ENCODE measurements around the gene CDH13. TPM values are rescaled to one million over a fixed set of nuclear protein-coding genes. Genes with fewer than 3 reads are reported as not detected.

The CDH13 gene
- total and polyA plus RNA-seq, 2 experiments from 2014 or later, result 1.6 to 4.4 TPM

DNA sequence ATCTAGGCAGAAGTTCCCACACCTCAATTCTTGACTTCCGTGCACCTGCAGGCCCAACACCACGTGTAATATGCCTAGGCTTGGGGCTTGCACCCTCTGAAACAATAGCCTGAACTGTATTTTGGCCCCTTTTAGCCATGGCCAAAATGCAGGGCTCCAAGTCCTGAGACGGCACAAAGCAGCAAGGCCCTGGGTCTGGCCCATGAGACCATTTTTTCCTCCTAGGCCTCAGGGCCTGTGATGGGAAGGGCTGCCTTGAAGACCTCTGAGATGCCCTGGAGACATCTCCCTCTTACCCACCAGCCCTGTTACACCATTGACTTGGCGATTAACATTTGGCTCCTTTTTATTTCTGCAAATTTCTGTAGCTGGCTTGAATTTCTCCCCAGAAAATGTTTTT is 238.6 kb downstream of the CDH13 start:
- Histone ChIP-seq H3K27me3 (ENCODE audit: insufficient read depth) (no peaks in the 10 kb centered on the region), H3K9me2 (ENCODE audit: insufficient read depth) (peaks cover 8% of the 10 kb centered on the region; the same call in 1 of the 2 replicates), H3K36me3 (ENCODE audit: insufficient read depth) (peaks cover 5% of the 10 kb centered on the region; the same call in 1 of the 2 replicates), H3K4me3 (no peak overlapping the region), H3K79me2 (replicated peaks; ENCODE audit: insufficient read depth) (no peaks in the 10 kb centered on the region), H3K4me1 (ENCODE audit: insufficient read depth) (no peaks in the 10 kb centered on the region), H3K4me2 (no peak overlapping the region), H2AFZ (no peak overlapping the region), H3K27ac (ENCODE audit: low read depth) (no peak overlapping the region), H4K20me1 (replicated peaks; ENCODE audit: insufficient read depth) (no peaks in the 10 kb centered on the region), H3F3A (replicated peaks; ENCODE audit: low read depth) (no peaks in the 10 kb centered on the region)
- Mint-ChIP-seq H3K4me1 (no peaks in the 10 kb centered on the region), H3K27ac (no peak overlapping the region), H3K9me3 (peaks cover 35% of the 10 kb centered on the region), H3K4me3 (no peak overlapping the region), H3K36me3 (ENCODE audit: low read depth) (peaks cover 23% of the 10 kb centered on the region), H3K27me3 (ENCODE audit: insufficient read depth, low read depth, poor library complexity) (peaks cover 2% of the 10 kb centered on the region)
- TF ChIP-seq EZH2phosphoT487 (IDR thresholded peaks at IDR 0.05; ENCODE audit: unreplicated experiment), result no peak
- no peak for TF ChIP-seq JUNB (IDR thresholded peaks at IDR 0.05; ENCODE audit: unreplicated experiment)
- no peak for TF ChIP-seq ZNF331 (CRISPR knock-in tag; IDR thresholded peaks at IDR 0.05; ENCODE audit: low read depth)
- TF ChIP-seq EZH2 (IDR thresholded peaks at IDR 0.05; ENCODE audit: low read depth, unreplicated experiment), result no peak
- TF ChIP-seq, protein P1, sequence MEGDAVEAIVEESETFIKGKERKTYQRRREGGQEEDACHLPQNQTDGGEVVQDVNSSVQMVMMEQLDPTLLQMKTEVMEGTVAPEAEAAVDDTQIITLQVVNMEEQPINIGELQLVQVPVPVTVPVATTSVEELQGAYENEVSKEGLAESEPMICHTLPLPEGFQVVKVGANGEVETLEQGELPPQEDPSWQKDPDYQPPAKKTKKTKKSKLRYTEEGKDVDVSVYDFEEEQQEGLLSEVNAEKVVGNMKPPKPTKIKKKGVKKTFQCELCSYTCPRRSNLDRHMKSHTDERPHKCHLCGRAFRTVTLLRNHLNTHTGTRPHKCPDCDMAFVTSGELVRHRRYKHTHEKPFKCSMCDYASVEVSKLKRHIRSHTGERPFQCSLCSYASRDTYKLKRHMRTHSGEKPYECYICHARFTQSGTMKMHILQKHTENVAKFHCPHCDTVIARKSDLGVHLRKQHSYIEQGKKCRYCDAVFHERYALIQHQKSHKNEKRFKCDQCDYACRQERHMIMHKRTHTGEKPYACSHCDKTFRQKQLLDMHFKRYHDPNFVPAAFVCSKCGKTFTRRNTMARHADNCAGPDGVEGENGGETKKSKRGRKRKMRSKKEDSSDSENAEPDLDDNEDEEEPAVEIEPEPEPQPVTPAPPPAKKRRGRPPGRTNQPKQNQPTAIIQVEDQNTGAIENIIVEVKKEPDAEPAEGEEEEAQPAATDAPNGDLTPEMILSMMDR (conservative IDR thresholded peaks at IDR 0.05; ENCODE audit: low read depth in 2 of 2), result no peak
- TF ChIP-seq, protein P2, sequence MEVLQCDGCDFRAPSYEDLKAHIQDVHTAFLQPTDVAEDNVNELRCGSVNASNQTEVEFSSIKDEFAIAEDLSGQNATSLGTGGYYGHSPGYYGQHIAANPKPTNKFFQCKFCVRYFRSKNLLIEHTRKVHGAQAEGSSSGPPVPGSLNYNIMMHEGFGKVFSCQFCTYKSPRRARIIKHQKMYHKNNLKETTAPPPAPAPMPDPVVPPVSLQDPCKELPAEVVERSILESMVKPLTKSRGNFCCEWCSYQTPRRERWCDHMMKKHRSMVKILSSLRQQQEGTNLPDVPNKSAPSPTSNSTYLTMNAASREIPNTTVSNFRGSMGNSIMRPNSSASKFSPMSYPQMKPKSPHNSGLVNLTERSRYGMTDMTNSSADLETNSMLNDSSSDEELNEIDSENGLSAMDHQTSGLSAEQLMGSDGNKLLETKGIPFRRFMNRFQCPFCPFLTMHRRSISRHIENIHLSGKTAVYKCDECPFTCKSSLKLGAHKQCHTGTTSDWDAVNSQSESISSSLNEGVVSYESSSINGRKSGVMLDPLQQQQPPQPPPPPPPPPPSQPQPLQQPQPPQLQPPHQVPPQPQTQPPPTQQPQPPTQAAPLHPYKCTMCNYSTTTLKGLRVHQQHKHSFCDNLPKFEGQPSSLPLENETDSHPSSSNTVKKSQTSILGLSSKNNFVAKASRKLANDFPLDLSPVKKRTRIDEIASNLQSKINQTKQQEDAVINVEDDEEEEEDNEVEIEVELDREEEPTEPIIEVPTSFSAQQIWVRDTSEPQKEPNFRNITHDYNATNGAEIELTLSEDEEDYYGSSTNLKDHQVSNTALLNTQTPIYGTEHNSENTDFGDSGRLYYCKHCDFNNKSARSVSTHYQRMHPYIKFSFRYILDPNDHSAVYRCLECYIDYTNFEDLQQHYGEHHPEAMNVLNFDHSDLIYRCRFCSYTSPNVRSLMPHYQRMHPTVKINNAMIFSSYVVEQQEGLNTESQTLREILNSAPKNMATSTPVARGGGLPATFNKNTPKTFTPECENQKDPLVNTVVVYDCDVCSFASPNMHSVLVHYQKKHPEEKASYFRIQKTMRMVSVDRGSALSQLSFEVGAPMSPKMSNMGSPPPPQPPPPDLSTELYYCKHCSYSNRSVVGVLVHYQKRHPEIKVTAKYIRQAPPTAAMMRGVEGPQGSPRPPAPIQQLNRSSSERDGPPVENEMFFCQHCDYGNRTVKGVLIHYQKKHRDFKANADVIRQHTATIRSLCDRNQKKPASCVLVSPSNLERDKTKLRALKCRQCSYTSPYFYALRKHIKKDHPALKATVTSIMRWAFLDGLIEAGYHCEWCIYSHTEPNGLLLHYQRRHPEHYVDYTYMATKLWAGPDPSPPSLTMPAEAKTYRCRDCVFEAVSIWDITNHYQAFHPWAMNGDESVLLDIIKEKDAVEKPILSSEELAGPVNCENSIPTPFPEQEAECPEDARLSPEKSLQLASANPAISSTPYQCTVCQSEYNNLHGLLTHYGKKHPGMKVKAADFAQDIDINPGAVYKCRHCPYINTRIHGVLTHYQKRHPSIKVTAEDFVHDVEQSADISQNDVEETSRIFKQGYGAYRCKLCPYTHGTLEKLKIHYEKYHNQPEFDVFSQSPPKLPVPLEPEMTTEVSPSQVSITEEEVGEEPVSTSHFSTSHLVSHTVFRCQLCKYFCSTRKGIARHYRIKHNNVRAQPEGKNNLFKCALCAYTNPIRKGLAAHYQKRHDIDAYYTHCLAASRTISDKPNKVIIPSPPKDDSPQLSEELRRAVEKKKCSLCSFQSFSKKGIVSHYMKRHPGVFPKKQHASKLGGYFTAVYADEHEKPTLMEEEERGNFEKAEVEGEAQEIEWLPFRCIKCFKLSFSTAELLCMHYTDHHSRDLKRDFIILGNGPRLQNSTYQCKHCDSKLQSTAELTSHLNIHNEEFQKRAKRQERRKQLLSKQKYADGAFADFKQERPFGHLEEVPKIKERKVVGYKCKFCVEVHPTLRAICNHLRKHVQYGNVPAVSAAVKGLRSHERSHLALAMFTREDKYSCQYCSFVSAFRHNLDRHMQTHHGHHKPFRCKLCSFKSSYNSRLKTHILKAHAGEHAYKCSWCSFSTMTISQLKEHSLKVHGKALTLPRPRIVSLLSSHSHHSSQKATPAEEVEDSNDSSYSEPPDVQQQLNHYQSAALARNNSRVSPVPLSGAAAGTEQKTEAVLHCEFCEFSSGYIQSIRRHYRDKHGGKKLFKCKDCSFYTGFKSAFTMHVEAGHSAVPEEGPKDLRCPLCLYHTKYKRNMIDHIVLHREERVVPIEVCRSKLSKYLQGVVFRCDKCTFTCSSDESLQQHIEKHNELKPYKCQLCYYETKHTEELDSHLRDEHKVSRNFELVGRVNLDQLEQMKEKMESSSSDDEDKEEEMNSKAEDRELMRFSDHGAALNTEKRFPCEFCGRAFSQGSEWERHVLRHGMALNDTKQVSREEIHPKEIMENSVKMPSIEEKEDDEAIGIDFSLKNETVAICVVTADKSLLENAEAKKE (CRISPR knock-in tag; IDR thresholded peaks at IDR 0.05), result no peak
- TF ChIP-seq POLR2AphosphoS5 (IDR thresholded peaks at IDR 0.05; ENCODE audit: low read depth), result no peak
- TF ChIP-seq, protein P3, sequence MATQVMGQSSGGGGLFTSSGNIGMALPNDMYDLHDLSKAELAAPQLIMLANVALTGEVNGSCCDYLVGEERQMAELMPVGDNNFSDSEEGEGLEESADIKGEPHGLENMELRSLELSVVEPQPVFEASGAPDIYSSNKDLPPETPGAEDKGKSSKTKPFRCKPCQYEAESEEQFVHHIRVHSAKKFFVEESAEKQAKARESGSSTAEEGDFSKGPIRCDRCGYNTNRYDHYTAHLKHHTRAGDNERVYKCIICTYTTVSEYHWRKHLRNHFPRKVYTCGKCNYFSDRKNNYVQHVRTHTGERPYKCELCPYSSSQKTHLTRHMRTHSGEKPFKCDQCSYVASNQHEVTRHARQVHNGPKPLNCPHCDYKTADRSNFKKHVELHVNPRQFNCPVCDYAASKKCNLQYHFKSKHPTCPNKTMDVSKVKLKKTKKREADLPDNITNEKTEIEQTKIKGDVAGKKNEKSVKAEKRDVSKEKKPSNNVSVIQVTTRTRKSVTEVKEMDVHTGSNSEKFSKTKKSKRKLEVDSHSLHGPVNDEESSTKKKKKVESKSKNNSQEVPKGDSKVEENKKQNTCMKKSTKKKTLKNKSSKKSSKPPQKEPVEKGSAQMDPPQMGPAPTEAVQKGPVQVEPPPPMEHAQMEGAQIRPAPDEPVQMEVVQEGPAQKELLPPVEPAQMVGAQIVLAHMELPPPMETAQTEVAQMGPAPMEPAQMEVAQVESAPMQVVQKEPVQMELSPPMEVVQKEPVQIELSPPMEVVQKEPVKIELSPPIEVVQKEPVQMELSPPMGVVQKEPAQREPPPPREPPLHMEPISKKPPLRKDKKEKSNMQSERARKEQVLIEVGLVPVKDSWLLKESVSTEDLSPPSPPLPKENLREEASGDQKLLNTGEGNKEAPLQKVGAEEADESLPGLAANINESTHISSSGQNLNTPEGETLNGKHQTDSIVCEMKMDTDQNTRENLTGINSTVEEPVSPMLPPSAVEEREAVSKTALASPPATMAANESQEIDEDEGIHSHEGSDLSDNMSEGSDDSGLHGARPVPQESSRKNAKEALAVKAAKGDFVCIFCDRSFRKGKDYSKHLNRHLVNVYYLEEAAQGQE (IDR thresholded peaks at IDR 0.05; ENCODE audit: unreplicated experiment), result no peak
- TF ChIP-seq CREB1 (CRISPR knock-in tag; IDR thresholded peaks at IDR 0.05; ENCODE audit: low read depth), result no peak
- no peak for TF ChIP-seq STAT1 (IDR thresholded peaks at IDR 0.05; ENCODE audit: unreplicated experiment)
- TF ChIP-seq, protein P4, sequence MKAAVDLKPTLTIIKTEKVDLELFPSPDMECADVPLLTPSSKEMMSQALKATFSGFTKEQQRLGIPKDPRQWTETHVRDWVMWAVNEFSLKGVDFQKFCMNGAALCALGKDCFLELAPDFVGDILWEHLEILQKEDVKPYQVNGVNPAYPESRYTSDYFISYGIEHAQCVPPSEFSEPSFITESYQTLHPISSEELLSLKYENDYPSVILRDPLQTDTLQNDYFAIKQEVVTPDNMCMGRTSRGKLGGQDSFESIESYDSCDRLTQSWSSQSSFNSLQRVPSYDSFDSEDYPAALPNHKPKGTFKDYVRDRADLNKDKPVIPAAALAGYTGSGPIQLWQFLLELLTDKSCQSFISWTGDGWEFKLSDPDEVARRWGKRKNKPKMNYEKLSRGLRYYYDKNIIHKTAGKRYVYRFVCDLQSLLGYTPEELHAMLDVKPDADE (IDR thresholded peaks at IDR 0.05), result no peak
- no peak for TF ChIP-seq ZNF114 (CRISPR knock-in tag; IDR thresholded peaks at IDR 0.05)
- ATAC-seq (no peak), DNase-seq (ENCODE audit: low spot score) (no peak)

All from GM23338 (cell line).